GM21786 (cell line): ENCODE results near the gene HHAT.
A peak's percentile ranks its signal among the peaks of the same experiment; 100 is the strongest.

Experiments
- ATAC-seq: cut with Tn5 transposase; IDR thresholded peaks from one replicate; pipeline ENCODE4 v1.9.1; 2021; ENCODE audit not compliant: unreplicated experiment

Gene HHAT

GRCh38 chr1:210532223-210532598 lies 203.5 kb downstream of the HHAT start:
- ATAC-seq: no peak

- no peak for ATAC-seq
Observed at GRCh38 chr1:210535761-210536160, 207.1 kb downstream of the HHAT start.

- ATAC-seq: no peak
Observed at GRCh38 chr1:210536254-210536961, 207.7 kb downstream of the HHAT start.

GRCh38 chr1:210540288-210540687 lies 211.6 kb downstream of the HHAT start:
- ATAC-seq: no peak

DNA sequence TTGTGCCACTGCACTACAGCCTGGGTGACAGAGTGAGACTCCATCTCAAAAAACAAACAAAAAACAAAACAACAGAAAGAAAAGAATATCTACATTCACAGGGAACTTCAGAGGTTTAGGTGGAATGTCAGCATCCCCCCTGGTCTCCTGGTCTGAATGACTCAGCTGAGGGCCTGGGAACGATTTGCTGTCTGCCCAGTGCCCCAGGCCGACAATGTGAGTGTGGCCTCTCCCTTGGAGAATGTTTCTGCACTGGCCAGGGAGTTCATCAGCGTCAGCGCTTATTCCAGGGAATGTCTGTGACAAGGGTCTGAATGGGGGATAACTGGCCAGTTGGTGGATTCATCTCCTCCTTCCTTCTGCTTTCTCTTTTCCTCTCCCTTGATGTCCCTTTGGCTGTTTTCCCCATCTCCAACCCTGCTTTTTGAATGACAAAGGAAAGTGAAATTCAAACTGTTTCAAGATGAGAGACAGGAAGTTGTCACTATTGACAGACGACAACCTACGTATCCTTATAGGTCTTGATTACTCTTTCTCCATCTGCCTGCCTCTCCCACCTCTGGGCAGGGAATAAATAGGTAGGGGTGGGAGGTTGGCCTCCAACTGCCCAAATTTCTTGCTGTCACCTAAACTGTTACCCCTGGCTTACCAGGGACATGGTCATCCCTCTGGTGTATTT lies 213.1 kb downstream of the HHAT start:
- no peak for ATAC-seq

DNA sequence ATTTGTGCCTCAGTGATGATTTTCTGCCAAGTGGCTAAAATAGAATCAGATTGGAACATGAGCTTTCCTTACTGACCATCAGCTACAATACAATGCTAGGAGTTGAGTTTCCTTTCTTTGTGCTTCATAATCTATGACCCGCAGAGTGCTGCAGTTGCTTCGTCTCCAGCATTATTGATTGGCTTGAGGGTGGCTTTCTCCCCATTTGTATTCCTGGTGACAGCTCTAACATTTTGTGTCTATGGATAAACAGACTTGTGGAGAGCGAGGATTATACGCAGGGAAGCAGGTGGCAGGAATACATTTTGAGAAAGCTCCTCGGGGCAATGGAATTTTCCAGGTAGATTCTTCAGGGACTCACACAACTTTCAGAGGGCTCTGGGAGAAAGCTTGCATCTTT lies 223.2 kb downstream of the HHAT start:
- no peak for ATAC-seq

GRCh38 chr1:210553711-210554110 lies 225.0 kb downstream of the HHAT start:
- no peak for ATAC-seq

- no peak for ATAC-seq
Observed at GRCh38 chr1:210554382-210554781, 225.7 kb downstream of the HHAT start.

DNA sequence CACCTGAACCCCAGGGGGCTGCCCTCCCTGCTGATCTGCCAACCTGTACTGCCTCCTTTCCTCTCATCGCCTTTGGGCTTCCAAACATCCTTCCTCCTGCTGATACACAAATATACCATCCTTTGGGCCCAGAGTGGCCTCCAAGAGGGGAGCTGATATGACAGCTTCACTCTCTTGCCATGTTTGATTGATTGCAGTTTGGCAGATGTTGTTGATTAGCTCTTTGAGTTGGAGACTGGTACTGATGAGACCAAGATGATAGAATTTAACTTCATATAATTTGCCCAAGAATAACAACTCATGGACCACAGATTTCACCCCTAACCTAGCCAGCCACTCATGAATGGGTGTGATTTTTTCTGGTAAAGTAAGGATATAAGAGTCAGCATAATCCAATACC lies 227.8 kb downstream of the HHAT start:
- no peak for ATAC-seq

DNA sequence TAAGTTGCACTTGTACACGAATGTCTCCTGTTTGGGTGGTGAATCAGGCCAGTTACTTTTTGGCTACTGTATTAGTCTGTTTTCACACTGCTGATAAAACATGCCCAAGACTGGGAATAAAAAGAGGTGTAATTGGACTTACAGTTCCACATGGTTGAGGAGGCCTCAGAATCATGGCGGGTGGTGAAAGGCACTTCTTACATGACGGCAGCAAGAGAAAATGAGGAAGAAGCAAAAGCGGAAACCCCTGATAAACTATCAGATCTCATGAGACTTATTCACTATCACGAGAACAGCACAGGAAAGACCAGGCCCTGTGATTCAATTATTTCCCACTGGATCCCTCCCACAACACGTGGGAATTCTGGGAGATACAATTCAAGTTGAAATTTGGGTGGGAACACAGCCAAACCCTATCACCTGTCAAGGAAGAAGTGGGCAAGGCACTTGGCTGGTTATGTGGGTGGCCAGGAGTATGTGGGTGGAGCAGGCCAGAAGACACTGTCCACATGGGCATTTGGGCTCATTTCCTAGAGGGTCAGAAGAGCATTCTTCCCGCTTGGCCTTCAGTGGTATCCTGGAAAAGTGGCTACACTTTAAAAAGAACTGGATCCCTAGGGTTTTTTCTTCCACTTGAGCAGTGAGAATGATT lies 228.8 kb downstream of the HHAT start:
- ATAC-seq: no peak

- ATAC-seq: no peak
Observed at GRCh38 chr1:210558302-210558701, 229.6 kb downstream of the HHAT start.

DNA sequence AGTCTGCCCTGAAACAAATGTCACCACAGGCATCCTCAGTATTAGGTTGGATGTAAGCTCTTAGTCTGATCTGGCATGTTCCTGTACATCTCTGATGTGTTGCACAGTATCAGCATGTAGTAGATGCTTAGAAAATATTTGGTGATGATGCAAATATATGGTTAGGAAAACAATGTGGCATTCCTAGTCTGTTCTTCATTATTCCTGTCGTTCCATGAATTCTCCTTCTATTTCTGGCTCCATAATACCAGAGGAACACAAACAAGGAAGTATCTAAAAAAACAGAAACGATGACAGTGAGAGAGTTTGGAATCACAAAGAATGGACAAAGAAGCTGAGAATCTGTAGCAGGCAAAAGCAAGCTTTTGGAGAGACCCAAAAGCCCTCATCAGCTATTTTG lies 236.6 kb downstream of the HHAT start:
- ATAC-seq: no peak

GRCh38 chr1:210568631-210569030 lies 239.9 kb downstream of the HHAT start:
- no peak for ATAC-seq

DNA sequence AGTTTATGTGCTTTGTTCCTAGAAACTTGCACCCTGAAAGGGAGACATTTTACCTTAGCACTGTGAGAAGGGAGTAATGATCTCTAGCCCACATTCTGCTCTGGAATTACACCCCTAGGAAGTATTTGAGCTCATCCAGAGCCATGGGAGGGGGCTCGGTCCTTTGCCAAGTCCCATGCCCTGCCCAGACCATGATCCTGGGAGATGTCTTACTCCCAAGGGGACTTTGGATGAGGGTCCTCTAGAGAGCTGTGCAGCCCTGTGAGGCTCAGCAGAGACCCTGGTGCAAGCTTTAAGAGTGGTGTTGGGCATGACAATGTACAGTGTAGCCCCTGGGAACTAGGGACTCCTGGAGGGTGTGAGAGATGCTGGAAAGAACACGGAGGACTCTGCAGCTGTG lies 241.4 kb downstream of the HHAT start:
- ATAC-seq: no peak

DNA sequence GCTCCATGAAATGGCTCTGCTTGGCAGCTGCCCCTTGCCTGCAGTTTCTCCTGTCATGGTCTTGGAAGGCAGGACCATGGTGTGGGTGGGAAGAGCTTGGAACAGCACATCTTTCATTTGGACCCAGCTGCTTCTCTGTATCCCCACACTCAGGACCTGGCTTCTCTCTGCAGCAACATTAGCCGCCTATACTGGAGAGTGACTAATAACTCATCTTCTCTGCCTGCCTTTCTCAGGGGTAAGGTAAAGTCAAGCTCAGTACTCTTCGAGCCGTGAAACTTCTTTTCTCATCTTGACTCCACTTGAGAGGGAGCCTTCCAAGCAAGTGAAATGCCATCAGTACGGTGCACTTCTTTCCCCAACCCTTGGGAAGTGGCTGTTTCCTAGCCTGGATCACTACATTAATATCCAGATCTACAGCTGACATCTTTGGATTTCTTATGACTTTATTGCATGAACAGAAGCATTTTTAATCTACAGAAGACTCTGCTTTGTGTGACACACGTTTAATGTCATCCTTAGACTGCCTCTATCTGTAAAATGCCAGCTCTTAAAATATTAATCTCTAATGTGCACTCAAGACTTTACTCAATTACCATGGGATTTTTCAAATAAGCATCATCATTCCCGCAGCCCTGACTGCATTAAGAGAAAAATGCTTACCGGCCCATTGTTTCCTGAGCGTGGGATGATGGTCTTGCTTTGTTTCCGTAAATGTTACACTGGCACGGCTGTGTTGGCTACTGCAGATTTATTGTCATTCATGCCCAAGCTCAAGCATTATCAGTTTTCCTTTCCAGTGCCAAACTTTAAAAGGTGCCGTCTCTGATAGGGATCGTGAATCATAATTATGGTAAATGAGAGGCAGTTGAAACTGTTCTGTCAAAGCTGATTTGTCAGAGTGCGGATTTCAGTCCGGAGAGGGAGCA lies 242.9 kb downstream of the HHAT start:
- ATAC-seq: no peak

- no peak for ATAC-seq
Observed at GRCh38 chr1:210573141-210573540, 244.4 kb downstream of the HHAT start.

DNA sequence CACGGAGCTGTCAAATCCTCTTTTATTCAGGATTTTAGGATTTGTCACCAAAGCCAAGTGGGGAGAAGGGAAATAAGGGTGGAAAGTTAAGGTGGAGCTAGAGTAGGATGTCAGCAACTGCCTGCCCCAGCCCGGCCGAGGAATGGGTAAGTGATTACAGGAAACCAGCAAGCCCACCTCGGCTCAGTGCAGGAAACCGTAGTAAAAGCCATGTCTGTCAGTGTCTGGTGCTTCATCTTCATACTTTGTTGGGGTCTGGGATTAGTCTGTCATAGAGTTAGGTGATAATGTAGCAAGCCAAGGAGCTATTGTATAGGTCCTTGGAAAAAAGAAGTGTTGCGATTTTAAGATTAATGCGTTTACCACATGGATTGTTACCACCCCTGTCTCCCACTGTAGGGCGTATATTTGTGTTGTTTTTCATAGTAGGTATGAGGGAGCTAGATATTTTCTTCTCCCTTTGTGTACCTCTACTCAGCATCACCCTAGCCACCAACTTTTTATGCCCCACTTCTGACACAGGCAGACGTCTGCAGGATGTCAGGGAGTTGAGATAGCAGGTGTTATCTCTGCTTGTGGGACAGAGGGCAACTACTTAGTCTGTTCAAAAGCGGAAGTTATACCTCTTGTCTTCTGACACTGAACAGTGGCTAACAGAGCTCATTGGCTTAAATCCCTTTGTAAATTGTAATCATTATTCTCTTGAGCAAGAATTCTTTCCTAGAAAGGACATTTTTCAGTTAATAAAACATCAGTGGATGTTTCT lies 253.7 kb downstream of the HHAT start:
- no peak for ATAC-seq

GRCh38 chr1:210584439-210585113 lies 255.9 kb downstream of the HHAT start:
- ATAC-seq: peak; percentile 81

GRCh38 chr1:210586771-210587170 lies 258.1 kb downstream of the HHAT start:
- ATAC-seq: no peak

- no peak for ATAC-seq
Observed at GRCh38 chr1:210587566-210587965, 258.9 kb downstream of the HHAT start.
